PFSK-1 (cell line): ENCODE measurements around the gene USP30.

Experiments used
- FOXP2 ChIP-seq: optimal IDR thresholded peaks from 2 replicates; pipeline ENCODE3; 2011; ENCODE audit warnings: borderline replicate concordance, control low read depth, inconsistent platforms; ENCODE audit not compliant: insufficient read depth; ENCODE audit errors: extremely low read length, extremely low read depth
- POLR2AphosphoS5 ChIP-seq: IDR thresholded peaks from 2 replicates; pipeline ENCODE4 v1.6.1; 2012; ENCODE audit warnings: low read depth, mild to moderate bottlenecking, control low read depth, low read length, moderate library complexity
- SIN3A ChIP-seq: IDR thresholded peaks from 2 replicates; pipeline ENCODE4 v1.6.1; 2012; ENCODE audit warnings: mild to moderate bottlenecking, low read length, moderate library complexity, borderline replicate concordance; ENCODE audit not compliant: insufficient read depth
- TAF1 ChIP-seq: IDR thresholded peaks from 2 replicates; pipeline ENCODE4 v1.6.1; 2012; ENCODE audit warnings: low read length, control low read depth, borderline replicate concordance; ENCODE audit not compliant: insufficient read depth
- TF ChIP-seq, protein P1 (sequence below), 2 experiments: IDR thresholded peaks; 2 replicates each; pipeline versions ENCODE4 v1.6.1 to v1.8.0; 2011 to 2012; ENCODE audit warnings: low read depth in 2 of 2, low read length in 2 of 2, control low read depth in 1 of 2, inconsistent platforms in 1 of 2, mild to moderate bottlenecking in 1 of 2, moderate library complexity in 1 of 2; ENCODE audit not compliant: insufficient read depth in 1 of 2

Gene USP30

DNA sequence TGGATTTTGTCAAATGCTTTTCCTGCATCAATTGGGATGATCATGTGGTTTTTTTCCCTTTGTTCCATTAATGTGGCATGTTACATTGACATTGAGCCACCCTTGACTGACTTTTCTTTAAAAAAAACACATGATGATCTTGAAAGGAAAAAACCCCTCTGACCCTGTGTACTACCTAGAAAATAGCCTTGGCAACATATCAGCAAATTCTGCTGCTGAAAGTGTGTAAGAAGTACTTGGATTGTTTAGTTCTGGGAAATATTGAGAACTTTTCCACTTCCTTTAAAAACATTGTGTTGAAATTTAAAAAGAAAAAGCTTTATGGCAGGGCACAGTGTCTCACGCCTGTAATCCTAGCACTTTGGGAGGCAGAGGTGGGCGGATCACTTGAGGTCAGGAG, 84.7 kb downstream of the USP30 start:
- TF ChIP-seq POLR2AphosphoS5 (no peak), TAF1 (no peak), FOXP2 (no peak), SIN3A (no peak)
- TF ChIP-seq, protein P1, sequence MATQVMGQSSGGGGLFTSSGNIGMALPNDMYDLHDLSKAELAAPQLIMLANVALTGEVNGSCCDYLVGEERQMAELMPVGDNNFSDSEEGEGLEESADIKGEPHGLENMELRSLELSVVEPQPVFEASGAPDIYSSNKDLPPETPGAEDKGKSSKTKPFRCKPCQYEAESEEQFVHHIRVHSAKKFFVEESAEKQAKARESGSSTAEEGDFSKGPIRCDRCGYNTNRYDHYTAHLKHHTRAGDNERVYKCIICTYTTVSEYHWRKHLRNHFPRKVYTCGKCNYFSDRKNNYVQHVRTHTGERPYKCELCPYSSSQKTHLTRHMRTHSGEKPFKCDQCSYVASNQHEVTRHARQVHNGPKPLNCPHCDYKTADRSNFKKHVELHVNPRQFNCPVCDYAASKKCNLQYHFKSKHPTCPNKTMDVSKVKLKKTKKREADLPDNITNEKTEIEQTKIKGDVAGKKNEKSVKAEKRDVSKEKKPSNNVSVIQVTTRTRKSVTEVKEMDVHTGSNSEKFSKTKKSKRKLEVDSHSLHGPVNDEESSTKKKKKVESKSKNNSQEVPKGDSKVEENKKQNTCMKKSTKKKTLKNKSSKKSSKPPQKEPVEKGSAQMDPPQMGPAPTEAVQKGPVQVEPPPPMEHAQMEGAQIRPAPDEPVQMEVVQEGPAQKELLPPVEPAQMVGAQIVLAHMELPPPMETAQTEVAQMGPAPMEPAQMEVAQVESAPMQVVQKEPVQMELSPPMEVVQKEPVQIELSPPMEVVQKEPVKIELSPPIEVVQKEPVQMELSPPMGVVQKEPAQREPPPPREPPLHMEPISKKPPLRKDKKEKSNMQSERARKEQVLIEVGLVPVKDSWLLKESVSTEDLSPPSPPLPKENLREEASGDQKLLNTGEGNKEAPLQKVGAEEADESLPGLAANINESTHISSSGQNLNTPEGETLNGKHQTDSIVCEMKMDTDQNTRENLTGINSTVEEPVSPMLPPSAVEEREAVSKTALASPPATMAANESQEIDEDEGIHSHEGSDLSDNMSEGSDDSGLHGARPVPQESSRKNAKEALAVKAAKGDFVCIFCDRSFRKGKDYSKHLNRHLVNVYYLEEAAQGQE (IDR thresholded peaks at IDR 0.05; ENCODE audit: insufficient read depth in 1 of 2, low read depth in 2 of 2, low read length in 2 of 2): no peak
